HG03469 (cell line): ENCODE measurements around the gene GNPAT.

ENCODE experiments used
- ATAC-seq: cut with Tn5 transposase; IDR thresholded peaks from one replicate; pipeline ENCODE4 v1.9.1; 2021; ENCODE audit warnings: mild to moderate bottlenecking, moderate library complexity, moderate number of reproducible peaks; ENCODE audit not compliant: unreplicated experiment

The GNPAT gene

DNA sequence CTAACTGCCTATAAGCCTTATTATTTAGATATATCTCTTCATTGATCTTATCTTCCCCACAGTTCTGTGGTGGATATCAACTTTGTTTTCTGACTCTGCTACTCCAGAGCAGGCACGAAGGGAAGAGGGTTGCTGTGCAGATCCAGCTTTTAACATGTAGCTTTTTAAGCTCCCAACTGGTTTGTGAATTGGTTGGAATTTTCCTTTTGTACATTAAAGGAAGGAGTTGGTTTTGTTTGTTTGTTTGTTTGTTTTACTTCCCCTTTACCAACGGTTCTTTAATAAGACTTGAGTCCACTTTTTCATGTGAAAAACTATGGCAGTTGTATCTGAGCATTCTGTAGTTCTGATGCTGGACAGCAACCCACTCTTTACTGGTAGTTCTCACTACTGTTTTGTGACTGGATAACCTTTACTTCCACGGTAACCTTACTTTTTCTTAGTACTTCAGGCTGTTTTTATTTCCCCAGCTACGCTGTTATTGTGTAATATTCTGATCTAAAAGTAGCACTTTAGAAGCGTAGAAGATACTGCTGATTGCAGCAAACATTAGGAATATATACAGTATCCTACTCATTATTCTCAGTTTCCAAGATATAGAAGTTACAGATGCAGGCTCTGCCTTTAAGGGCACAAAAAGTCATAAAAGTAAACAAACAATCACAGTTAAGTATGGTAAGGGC, 1.6 kb downstream of the GNPAT start:
- ATAC-seq = no peak

DNA sequence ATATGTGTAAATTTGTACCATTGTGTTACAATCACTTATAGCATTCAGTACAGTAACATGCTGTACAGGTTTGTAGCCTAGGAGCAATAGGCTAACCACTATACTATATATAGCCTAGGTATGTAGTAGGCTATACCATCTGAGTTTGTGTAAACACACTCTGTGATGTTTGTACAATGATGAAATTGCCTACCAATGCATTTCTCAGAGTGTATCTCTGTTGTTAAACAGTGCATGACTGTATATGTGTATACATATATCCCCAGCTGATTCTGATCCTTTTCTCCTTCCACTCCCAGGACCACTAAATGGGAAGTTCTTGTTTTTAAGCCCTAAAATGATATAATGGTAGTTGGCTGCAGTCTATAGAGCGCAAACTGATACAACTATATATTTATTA, 7.8 kb downstream of the GNPAT start:
- ATAC-seq = no peak

DNA sequence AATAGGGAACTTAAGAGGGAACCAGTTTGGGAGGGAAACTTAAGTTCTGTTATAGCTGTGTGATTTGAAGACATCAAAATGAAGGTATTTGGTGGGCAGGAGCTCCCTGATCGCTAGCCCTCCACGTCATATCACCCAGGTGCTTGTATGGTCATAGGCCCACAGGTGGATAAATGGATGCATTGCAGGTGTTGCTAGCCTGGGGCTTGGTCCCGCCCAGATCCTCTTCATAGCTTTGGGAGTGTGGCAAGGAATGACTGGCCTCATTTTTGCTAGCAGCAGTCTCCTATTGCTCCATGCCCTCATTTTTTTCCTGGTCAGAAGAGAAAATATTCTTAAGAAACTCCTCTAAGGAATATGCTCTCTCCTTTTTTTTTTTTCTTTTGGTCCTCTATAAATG, 11.3 kb downstream of the GNPAT start:
- ATAC-seq = no peak

DNA sequence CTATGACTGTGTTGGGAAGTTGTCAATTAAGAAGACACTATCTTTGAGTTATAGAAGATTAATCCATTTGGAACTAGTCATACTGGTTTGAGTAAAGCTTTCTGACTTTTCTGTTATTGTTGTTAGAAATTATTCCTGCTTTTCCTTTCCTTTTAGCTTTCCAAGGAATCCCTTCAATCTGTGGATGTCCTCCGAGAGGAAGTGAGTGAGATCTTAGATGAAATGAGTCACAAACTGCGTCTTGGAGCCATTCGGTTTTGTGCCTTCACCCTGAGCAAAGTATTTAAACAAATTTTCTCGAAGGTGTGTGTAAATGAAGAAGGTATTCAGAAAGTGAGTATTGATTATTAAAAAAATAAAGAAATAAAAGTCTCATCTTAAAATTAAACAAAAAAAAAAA, 19.3 kb downstream of the GNPAT start:
- no peak for ATAC-seq

DNA sequence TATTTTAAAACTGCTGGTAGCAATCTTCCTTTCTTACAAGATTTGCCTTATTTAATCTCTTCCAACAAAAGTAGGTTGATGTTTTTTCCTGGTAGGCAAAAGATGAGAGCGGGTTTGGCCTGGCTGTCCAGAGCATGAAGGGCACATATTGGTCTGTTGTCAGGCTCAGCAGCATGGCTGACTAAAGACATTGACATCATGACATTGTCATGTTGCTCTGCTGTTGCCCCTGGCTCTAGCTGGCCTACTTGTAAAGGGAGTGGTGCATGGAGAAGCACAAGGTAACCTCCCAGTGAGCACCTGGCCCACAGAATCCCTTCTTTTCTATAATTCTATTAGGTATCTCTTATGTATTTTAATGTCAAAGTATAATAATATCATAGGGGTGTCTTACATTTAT, 23.6 kb downstream of the GNPAT start:
- ATAC-seq = no peak

DNA sequence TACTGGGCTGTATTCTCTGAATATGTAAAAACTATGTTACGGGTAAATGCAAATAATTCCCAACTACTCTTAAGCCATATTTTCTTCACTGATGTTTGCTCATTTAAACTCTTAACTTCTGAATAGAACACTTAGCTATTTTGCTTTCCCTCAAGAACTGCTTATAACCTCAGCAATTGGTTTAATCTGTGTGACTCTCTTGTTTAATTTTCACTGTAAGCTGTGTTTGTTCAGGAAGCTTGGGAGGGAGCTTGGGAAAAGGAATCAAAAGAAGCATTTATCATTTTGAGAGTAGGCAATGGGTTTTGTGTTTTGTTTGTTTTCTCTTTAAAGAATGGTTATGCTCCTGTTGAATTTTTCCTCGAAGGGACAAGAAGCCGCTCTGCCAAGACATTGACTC, 24.4 kb downstream of the GNPAT start:
- ATAC-seq = no peak

DNA sequence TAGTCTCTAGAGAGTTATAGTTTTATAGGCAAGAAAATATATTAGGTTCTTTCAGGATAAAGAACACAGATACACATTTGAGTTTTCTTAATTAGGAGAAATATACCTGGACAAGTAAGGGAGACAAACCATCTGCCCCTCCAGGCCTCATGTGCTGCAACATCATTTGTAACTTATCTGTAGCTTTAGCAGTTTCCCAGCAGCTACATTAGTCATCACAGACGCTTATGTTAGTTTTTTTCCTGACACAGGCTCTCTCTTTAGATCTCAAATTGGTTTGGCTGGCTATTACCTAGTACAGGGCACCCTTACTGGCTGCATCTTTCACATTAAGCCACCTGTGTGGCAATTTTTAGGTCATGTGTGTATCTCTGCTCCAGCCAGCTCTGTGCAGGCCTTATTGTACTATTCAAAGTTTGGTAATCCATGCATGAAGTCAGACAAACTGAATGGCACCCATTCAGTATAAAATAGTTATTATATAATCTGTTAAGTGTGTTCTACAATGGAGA, 25.9 kb downstream of the GNPAT start:
- no peak for ATAC-seq

DNA sequence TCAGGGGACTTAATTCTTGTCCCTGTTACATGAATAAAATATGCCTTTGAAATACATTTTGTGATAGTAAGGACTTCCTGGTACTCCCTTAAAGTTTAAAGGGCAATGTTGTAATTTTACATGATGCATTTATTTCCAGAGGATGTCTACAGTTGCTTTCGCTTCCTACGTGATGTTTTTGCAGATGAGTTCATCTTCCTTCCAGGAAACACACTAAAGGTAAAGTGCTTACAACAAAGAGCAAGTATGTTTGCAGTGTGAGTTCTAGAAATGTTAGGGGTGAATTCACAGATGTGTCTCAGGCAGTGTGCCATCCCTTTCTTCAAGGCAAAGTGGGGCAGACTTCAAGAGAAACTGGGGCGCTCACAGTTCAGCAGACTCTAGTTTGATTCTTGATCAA, 31.2 kb downstream of the GNPAT start:
- no peak for ATAC-seq

DNA sequence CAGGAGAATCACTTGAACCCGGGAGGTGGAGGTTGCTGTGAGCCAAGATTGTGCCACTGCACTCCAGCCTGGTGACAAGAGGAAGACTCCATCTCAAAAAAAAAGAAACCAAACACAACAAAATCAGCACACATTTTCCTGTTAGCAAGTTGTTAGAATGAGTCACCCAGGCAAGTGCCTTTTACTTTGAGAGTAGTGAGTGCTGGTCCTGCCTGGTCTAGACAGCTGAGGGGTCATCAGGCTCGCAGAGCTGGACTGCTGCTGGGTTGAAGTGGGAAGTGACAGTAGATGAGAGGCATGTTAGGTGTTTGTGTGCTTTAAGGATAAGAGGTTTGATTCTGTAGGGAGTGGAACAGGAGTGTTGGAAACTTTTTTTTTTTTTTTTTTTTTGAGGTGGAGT, 31.9 kb downstream of the GNPAT start:
- no peak for ATAC-seq

DNA sequence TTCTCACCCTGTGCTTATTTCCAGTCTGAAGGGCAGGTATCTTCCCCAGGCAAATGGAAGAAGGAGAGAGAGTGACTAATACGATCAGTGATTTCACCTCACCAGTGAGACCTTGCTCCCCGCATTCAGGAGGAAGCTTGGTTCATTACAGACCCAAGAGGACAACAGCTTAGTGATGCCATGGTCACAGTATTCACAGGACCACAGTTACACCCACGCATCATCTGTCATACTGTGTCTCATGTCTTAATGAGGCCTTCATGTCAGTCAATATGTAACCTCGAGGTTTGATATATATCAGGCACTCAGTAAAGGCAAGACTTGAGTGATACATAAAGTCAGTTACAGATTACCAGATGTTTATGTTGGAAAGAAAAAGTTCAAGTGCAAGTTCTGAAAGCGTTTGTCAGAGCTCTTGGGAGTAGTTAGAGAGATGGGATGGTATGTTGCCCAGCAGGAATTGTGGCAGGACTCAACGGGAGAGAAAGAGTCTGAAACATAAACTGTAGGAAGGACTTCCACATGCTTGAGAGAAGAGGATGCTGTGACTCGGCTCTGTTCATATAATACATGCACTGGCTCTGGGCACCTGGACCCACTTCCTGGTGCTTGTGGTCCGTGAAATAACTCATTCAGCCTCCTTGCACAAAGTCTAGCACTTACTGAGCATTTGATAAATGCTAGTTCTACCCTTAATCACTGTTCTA, 33.3 kb downstream of the GNPAT start:
- no peak for ATAC-seq

DNA sequence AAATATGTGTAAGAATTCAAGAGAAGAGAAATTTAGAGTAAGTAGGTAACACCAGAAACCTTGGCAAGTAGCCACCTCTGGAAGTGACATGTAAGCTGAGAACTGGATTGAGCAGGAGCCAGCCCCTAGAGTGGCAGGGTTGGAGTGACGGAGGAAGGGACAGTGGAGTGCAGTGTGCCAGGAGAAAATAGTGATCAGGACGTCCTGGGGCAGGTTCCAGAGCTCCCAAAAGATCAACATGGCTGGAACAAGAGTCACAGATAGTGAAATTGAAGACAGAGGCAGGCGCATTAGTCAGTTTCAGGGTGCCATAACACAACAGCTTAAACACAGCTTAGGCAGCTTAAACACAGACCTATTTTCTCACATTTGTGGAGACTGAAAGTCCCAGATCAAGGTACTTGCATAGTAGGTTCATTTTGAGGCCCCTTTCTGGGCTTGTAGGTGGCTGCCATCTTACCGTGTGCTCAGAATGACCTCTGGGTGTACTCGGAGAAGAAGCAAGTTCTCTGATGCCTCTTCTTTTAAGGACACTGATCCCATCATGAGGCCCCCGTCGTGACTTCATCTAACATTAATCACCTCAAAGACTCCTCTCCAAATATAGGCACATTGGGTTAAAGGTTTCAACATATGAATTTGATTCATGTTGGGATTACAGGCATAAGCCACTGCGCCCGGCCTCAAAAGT, 37.2 kb downstream of the GNPAT start:
- ATAC-seq = no peak

DNA sequence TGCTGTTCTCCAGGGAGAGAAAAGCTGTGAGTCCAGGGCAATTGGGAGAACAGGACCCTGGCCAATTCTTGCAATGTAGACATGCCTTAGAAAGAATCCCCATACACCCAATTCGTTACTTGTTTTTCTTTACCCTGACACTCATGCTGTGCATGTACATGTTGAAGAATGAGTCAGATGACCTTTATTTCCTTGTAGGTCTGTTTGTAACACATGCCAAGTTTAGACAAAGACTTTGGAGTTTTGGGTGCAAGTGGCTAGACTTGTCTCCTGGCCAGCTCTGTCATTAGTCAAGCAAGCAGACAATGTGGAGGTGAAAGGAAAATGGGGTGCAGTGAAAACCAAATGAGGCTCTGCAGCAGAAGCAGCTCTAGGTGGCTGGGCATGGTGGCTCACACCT, 38.1 kb downstream of the GNPAT start:
- no peak for ATAC-seq

DNA sequence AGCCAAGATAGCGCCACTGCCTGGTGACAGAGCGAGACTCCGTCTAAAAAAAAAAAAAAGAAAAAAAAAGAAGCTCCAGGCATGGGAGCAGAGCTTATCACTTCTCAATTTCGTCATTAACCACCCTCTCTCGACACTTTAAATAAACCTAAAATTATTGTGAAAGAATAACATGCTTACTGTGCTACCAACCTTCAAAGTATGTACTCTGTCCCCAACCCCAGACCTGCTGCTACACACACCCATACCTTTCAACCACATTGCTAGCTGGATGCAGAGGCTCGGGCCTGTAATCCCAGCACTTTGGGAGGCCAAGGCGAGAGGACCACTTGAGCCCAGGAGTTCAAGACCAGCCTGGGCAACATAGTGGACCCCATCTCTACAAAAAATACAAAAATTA, 38.7 kb downstream of the GNPAT start:
- ATAC-seq = no peak

DNA sequence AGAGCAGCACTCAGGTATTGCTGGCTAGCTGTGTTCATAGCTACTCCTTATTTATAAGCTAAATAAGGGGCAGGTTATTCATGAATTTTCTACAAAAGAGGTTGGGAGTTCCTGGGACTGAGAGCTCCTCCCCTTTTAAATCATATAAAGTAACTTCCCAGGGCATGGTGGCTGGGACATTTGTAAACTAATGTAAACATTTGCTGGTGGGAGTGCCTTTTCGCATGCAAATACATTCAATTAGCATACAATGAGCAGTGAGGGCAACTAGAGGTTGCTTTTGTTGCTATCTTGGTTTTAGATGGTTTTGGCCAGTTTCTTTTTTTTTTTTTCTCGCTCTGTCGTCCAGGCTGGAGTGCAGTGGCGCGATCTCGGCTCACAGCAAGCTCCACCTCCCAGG, 43.4 kb downstream of the GNPAT start:
- no peak for ATAC-seq

DNA sequence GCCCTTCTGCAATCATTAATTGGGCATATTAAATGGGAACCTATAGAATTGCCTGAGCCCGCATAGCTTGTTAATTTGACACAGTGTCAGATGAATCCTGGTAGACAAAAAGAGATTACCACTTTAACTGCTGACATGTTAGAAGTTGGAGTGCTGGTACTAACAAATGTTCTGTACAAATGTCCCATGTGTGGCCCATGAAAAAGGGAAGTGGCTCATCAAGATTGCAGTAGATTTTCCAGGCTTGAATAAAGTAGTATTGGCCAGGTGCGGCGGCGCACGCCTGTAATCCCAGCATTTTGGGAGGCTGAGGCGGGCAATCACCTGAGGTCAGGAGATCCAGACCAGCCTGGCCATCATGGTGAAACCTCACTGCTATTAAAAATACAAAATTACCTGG, 45.6 kb downstream of the GNPAT start:
- ATAC-seq = no peak

DNA sequence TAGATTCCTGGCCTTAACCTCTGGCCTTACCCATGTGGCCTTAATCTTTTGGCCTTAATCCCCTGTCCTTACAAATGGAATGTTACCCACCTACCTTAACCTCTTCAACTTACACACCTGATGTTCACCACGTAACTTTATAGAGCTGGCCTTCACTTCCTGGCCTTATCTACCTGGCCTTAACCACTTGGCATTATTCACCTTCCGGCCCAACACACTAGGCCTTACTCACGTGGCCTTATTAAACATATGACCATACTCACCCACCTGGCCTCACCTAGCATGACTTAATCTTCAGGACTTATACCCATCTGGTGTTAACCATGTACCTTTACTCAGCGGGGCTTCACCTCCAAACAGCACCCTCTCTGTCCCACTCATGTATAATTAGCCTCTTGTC, 54.9 kb downstream of the GNPAT start:
- ATAC-seq = no peak

DNA sequence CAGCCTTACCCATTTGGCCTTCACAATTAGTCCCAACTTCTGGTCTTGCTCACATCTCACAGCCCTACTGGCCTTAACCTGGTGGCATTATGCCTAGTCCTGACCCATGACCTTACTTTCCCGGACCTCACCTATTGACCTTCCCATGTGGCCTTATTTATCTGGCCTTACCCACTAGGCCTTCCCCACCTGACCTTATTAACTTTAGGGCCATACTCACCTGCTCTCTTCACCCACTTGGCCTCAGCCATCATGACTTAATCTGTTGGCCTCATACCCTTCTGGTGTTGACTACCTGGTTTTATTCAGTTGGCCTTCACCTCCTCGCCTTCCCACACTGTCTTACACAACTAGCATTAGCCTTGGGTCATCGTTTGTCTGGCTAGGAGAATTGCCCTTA, 61.0 kb downstream of the GNPAT start:
- ATAC-seq = no peak

DNA sequence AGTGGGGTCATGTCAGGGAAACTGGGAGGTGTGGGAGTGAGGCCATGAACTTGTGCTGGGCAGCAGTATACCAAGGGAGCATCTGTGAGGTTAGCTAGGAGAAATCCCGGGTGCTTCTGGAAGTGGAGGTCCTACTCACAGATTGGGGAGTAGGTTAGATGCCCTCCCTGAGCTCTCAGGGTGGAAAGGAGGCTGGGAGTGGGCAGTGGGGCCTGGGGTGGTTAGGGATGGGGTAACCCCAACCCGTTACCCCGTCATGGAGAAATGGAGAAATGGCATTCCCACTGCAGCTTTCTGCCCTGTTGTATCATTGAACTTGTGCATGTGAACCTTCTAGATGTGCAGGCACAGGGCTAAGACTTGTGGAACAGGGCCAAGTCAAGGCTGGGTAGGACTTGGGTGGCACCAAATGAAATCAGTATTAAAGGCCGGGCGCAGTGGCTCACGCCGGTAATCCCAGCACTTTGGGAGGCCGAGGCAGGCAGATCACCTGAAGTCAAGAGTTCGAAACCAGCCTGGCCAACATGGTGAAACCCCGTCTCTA, 69.5 kb downstream of the GNPAT start:
- no peak for ATAC-seq

DNA sequence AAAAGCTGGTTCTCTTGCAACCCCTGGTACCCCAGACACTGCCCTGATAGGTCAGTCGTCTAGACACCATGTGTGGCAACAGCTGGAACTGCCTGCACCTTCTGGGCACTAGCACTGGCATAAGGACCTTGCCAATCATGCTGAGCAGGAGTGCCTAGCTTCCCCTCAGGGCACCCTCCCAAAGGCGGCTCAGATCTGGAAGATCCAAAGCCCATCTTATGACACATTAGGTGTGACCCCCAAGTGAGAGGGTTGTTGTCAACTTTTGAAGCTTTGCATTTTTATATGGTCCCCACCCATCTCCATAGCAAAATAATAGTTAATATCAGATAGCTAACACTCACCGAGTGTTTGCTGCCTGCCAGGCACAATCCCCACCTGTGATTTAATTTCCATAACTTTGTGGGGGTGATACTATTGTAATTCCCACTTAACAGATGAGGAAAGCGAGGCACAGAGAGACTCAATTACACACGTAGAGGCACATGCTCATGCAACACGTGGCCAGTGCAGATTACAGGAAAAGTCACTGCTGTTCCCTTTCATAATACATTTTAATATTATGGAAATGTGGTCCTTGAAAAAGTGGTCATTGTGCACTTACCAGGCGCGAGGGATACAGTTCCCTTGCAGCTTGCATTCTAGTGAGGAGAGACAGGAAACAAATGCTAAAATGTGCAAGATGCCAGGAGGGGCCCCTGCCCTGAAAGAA, 70.9 kb downstream of the GNPAT start:
- no peak for ATAC-seq

DNA sequence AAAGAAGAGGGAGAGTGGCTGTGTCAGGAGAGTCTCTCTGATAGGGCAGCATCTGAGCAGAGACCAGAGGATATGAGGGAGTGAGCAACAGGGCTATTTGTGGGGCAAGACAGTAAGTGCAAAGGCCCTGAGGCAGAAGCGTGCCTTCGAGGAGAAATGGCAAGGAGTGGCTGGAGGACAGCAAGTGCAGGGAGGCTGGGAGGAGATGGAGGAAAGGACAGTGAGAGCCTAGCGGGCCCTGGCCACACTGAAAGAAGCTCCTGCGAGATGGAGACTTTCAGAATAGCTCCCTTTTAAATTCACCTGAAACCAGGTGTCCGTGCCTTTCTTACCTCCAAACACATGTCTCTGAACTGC, 71.4 kb downstream of the GNPAT start:
- no peak for ATAC-seq

DNA sequence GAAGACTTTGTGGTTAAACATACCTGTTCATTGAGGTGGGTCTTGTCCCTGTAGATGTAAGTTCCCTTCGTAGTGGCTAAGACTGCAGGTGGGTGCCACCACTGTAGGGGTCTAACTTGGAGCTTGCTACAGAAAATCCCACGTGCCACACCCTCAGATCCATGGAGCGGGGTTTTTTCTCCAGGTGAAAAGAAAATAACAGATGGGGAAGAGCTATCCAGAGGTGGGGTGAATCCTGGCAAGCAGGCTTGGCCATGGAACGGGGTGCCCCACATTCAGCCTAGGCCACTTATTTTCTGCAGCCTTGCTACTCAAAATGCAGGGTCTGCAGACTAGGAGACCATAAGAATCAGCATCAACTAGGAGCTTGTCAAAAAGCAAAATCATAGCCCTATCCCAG, 72.6 kb downstream of the GNPAT start:
- ATAC-seq = no peak
